ENCODE results near the gene NVL.

The NVL gene

GRCh38 chr1:224274970-224275626 is 54.9 kb downstream of the NVL start:
- no peak for DNase-seq

DNA sequence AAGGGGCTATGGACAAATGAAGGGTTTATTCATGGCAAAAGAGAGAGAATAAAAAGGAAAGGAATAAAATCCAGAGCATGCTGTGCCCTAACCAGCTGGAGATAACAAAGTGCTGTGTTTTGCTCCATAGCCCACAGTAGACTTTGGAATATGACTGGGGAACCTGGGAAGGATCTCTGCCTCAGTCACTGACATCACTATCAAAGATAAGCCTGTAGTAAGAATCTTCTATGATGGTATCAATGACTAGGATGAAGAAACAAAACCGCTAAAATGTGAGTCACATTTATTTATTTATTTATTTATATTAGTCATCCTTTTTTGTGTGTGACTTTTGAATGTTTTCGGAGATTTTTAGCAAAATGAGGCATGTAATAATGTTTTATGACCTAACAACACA is 56.3 kb downstream of the NVL start:
- DNase-seq: no peak

GRCh38 chr1:224271106-224271505 is 58.9 kb downstream of the NVL start:
- no peak for DNase-seq

DNA sequence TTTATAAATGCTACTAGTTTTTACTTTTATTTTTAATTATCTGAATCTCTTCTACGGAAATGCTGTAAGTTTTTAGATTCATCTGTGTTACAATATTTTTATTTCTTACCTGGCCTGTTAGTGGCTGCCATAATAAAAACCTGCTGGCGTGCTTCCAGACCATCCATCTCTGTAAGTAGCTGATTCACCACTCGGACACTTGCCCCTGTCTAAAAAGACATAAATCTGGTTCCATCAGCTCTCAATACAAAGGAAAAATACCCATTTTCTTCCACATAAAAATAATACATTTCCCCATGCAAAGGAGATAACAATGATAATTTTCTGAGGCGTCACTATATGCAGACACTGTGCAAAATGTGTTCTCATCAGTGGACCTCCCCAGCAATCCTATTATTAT is 62.0 kb downstream of the NVL start:
- no peak for DNase-seq

GRCh38 chr1:224266915-224267856 is 62.8 kb downstream of the NVL start:
- DNase-seq: no peak

DNA sequence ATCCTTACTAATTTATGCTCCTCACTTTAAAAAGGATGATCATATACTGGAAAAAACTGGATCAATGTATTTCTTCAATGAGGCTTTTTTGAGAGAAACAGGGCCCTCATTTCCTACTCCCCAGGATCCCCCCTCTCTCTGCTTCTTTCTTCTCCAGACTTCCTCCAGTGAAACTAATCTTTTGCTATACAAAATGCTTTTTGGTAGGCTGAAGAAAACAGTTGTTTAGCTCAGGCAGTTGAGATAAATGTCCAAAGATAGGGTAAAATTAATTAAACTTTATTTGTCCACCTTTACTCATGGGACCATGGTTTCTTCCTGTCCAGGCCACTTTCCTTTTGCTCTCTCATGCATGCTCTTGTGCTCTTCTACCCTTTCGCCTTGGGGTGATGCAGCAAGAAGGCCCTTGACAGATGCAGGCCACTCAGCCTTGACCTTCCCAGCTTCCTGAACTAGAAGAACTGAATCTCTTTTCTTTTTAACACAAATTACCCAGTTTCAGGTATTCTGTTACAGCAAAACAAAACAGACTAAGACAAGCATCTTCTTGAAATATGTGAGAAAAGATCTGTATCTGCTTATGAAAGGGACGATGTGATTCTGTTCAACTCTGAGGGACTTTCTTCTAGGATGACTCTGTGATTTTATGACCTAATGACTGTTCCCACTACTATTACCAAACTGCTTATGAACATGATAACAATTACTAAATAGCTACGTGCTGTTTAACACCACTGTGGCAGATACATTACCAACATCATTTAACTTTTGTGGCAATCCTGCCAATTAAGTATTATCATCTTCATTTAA is 63.7 kb downstream of the NVL start:
- DNase-seq: no peak

- no peak for DNase-seq
Measured at GRCh38 chr1:224264321-224264720, 65.7 kb downstream of the NVL start.

DNA sequence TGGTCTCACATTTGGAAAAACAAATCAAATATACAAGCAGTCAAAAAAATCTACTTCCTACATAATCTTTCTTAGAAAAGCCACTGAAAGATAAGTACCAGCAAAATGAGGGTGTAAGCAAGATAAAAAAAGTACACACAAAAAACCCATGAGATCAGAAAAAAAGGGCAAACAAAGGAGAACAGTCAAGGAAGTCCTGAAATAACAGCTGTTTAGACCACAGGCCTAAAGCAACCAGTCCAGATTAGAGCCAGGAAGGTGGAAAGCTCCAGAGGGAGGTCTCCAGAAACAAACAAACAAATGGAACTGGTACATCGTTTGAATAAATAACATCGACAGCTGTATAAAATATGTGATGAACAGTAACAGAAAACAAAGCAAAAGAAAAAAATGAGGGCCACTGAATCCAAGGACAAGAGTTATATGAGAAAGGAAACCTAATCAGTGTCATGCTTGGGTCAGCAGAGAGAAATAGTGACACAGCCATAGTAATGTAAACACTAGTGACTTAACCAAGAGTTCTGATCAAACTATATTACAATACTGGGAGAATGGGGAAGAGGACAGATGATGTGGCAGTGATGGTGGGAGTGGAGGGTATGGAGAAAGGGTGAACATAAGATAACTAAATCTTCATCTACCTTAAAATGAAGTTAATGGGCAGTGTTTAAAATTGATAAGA is 67.5 kb downstream of the NVL start:
- peak; percentile 91 for DNase-seq

DNA sequence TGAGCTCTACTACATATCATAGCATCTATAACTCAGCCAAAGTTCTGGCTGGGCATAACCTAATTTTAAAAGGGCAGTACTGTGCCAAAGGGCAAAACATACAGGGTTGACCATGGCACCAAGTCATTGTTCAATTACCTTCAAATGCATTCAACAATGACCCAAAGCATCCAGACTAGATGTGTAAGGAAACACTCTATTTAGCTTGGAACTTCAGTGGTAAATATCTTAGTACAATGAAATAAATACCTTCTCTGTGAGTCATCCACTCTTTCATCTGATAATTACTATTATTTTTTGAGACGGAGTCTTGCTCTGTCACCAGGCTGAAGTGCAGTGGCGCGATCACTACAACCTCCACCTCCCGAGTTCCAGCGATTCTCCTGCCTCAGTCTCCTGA is 70.0 kb downstream of the NVL start:
- DNase-seq: no peak

DNA sequence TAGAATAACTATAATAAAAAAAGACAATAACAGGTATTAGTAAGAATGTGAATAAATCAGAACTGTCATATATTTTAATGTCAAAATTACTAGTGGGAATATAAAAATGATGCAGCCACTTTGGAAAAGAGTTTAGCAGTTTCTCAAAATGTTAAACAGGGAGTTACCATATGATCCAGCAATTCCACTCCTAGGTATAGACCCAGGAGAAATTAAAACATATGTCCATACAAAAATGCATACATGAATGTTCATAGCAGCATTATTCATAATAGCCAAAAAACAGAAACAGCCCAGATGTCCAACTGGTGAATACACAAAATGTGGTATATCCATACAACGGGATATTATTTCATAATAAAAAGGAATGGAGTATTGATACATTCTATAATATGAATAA is 71.6 kb downstream of the NVL start:
- DNase-seq: no peak

DNA sequence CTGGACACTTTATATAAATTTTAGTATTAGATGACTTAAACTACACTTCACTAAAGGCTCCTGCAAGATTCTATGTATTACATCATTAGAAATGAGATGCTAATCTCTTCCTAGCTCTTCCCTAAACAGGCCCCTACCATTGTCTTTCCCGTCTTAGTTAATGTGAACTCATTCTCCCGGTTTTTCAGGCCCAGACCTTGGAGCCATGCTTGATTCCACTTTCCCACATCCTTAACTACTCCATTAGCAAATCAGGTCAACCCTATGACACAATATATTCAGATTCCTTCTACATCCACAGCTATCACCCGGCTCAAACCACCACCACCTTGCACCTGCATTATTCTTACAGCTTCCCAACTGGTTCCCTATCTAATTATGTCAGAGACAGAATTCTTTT is 73.3 kb downstream of the NVL start:
- DNase-seq: no peak

DNA sequence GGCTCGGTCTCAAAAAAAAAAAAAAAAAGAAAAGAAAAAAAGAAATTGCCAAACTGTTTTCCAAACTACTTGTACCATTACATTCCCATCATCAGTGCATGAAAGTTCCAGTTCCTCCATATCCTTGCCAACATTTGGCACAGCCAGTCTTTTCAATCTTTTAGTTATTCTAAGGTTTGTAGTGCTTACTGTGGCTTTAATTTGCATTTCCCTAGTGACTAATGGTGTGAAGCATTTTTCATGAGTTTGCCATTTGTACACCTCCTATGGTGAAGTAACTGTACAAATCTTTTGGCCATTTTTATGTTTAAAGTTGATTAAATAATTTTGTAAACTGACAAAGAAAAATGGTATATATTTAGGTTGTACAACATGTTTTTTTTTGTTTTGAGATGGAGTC is 76.3 kb downstream of the NVL start:
- no peak for DNase-seq

- no peak for DNase-seq
Measured at GRCh38 chr1:224252479-224252878, 77.5 kb downstream of the NVL start.

DNA sequence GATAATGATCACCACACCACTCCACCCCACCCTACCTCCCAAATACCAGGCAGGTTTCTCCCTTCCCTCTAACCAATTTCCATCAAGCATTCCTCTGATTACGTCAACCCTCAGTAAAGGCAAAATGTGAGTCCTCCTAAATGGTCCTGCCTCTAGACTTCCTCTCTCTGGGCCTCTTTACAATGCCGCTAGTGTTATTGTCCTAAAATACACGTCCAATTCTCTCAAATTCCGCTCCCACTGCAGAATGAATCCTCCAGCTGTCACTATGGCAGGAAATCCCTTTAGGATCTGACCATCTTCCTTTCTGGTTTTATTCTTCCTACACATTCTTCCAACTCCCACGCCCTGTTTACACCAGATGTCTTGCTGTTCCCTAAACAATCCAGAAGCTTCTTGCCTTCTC is 78.2 kb downstream of the NVL start:
- no peak for DNase-seq

DNA sequence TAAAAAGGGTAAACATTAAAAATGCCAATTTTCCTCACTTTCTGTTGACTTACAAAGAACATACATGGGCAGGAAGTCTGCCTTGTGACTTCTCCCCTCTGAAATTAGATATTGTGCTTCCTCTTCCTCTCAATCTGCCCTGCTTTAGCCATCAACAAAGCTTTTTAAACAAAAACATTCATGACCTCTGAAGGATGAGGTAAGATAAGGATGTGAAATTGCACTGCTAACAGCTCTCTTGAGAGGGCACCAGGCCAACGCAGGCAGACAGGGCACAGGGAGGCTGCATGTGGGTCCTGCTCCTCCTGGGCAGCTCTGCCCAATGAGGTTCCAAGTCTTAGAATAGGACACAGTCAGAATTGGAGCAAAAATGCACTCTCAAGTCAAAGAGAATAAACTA is 84.8 kb downstream of the NVL start:
- peak; percentile 78 for DNase-seq

DNA sequence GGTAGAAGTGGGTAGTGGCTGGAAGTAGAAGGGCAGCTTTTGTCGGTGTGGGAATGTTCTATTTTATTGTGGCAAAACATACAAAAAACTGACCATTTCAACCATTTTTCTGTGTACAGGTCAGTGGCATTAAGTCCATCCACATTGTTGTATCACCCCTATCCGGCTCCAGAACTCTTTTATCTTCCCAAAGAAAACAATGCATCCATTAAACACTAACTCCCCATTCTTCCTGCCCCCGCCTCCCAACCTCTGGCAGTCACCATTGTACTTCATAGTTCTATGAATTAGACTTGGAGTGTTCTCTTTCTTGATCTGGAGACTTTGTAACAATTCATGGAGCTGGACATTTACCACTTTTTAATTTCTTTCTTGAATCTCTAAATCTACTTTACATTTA is 91.2 kb downstream of the NVL start:
- no peak for DNase-seq

GRCh38 chr1:224238212-224238611 is 91.8 kb downstream of the NVL start:
- no peak for DNase-seq

DNA sequence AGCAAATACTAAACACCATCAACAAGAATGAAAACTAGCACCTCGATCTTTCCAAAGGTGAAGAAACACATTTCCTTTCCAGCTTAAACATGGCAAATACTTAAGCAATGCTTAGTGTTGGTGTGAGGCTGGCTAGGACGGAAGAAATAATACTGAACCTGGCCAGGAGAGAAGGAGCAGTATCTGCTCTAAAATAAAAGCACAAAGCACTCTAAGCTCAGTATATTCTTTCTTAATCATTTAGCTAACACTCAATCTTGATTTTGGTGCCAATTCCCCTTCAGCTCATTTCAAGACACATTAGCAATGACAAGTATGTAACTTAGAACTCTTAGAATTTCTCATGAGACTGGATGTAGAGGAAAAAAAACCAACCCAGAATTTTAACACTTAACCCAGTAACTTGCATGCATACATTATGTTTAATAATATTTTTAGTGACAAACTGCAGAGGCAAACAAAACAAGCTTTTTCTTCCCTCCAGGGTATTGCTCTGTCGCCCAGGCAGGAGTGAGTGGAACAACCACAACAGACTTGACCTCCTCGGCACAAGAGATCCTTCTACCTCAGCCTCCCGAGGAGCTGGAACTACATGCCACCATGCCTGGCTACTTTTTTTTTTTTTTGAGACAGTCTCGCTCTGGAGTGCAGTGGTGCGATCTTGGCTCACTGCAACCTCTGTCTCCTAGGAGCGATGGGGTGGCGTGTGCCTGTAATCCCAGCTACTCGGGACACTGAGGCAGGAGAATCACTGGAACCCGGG is 92.7 kb downstream of the NVL start:
- DNase-seq: no peak

- no peak for DNase-seq
Measured at GRCh38 chr1:224235813-224236493, 94.0 kb downstream of the NVL start.

DNA sequence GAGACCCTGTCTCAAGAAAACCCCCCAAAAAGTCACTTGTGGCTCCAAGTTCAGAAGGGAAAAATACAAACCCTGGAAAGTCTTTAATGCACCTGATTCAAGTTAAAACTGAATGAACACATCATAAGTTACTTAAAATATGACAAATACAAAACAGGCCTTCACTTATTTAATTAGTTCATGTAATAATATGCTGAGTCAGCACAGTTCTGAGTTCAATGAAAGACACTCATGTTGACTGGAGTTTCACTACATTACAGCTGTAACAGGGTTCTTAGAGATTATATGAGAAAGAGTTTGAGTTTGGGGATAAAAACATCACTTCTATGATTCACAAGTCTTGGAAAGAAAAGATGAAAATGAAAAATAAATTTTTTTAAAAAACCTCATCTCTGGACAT is 96.0 kb downstream of the NVL start:
- no peak for DNase-seq

DNA sequence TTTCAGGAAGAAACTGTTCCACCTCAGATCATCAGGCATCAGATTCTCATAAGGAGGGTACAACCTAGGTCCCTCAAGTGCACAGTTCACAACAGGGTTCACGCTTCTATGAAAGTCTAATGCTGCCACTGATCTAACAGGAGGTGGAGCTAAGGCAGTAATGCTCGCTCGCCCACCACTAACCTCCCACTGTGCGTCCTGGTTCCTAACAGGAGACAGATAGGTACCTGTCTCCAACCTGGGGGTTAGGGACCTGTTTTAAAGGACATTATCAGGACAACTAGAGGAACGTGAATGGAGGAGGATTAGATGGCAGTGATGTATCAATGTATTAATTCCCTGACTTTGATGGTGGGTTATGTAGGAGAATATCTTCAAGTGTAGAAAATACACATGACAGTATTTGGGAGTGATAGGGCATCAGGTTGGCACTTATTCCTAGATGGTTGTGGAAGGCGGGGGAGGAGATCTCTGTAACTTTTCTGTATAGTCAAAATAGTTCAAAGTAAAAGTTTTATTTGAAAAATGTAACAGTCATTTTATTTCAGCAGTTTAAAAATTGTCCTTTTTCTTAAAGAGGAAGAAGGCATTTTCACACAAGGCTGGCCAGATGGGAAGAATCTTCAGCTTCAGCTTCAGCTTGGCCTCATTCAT is 103.0 kb downstream of the NVL start:
- no peak for DNase-seq
